Lower leg skin (tissue), 4 donors: ENCODE results near the gene LITAF. TPM values are rescaled to one million over a fixed set of nuclear protein-coding genes. Genes with fewer than 3 reads are reported as not detected.

Experiments used
- DNase-seq, 2 donors: peaks; one replicate each; pipeline ENCODE4 v3.0.0-alpha.2; 2019; ENCODE audit warnings: low spot score in 2 of 2
- H3K4me3 ChIP-seq: fragments of 200-600 bp; sonication (generic); 2 replicates; pipeline ENCODE4 v1.5.1; 2017; ENCODE audit warnings: mild to moderate bottlenecking, low read depth; ENCODE audit not compliant: poor library complexity, severe bottlenecking
- CTCF ChIP-seq, 3 donors: fragments of 450-650 bp; IDR thresholded peaks; one replicate each; pipeline ENCODE4 v1.5.1; 2016; ENCODE audit warnings: antibody characterized with exemption in 3 of 3, mild to moderate bottlenecking in 3 of 3, moderate library complexity in 2 of 3
- POLR2A ChIP-seq, 2 donors: fragments of 450-650 bp; IDR thresholded peaks; one replicate each; pipeline ENCODE4 v1.6.1; 2016 to 2017; ENCODE audit warnings: antibody characterized with exemption in 2 of 2, mild to moderate bottlenecking in 1 of 2, moderate library complexity in 1 of 2
- WGBS, 2 donors: methylation state at CpG; one replicate each; pipeline ENCODE4 v1.1.5; 2018; 5-methylcytosine and 5-hydroxymethylcytosine counted together
- intact Hi-C: fragments of 100-400 bp; cut with DNase I; formaldehyde crosslinking; loops from one replicate; pipeline ENCODE4 v1.15.0; 2023; ENCODE audit warnings: low total_unique reads
- total RNA-seq, 4 donors: library from RNA; depleted of rRNA; stranded (reverse); fragments of >200 nt; gene quantifications; one replicate each; pipeline ENCODE4 v1.1.0, GENCODE V29; 2016

Gene LITAF
- total RNA-seq, 4 donors from 2014 or later: 54.9 to 84.2 (median 67.7) TPM

- H3K4me3 ChIP-seq: no peak overlapping the region
- 70 to 83% methylated on average over 5 of the region's 5 CpGs for whole genome bisulfite sequencing, 2 donors
- intact Hi-C loops: no loop called here
- no peak for DNase-seq
- no peak for TF ChIP-seq CTCF (IDR thresholded peaks at IDR 0.05)
- TF ChIP-seq POLR2A (IDR thresholded peaks at IDR 0.05): no peak
Observed at GRCh38 chr16:11612665-11613025, 25.9 kb upstream of the LITAF start.

GRCh38 chr16:11611871-11612664 is 25.3 kb upstream of the LITAF start:
- 68 to 78% methylated on average over 19 to 23 of the region's 23 CpGs for WGBS, 2 donors
- DNase-seq: no peak
- intact Hi-C loops: no loop called here

GRCh38 chr16:11610580-11610979 is 23.9 kb upstream of the LITAF start:
- 65 to 77% methylated on average over 6 of the region's 6 CpGs for WGBS, 2 donors
- intact Hi-C loops: no loop called here
- TF ChIP-seq CTCF (IDR thresholded peaks at IDR 0.05): no peak
- TF ChIP-seq POLR2A (IDR thresholded peaks at IDR 0.05): no peak
- no peak overlapping the region for H3K4me3 ChIP-seq
- no peak for DNase-seq

More at GRCh38 chr16:11611871-11612664, 25.3 kb upstream of the LITAF start:
- no peak overlapping the region for H3K4me3 ChIP-seq
- TF ChIP-seq POLR2A (IDR thresholded peaks at IDR 0.05) (no peak), CTCF (IDR thresholded peaks at IDR 0.05) (no peak)

GRCh38 chr16:11610121-11610505 is 23.4 kb upstream of the LITAF start:
- no peak overlapping the region for H3K4me3 ChIP-seq
- DNase-seq: no peak
- WGBS, 2 donors: 65 to 68% methylated on average over 9 of the region's 9 CpGs
- no peak for TF ChIP-seq CTCF (IDR thresholded peaks at IDR 0.05)
- no peak for TF ChIP-seq POLR2A (IDR thresholded peaks at IDR 0.05)
- intact Hi-C loops: no loop called here

- intact Hi-C loops: no loop called here
- H3K4me3 ChIP-seq: no peak overlapping the region
- TF ChIP-seq CTCF (IDR thresholded peaks at IDR 0.05): no peak
- TF ChIP-seq POLR2A (IDR thresholded peaks at IDR 0.05): no peak
- WGBS, 2 donors: 76 to 80% methylated on average over 14 of the region's 14 CpGs
- no peak for DNase-seq
Observed at GRCh38 chr16:11609474-11610120, 22.9 kb upstream of the LITAF start.
